Large intestine (tissue), 3 donors: Measurements from ENCODE around the gene S100A2. TPM values are rescaled to one million over a fixed set of nuclear protein-coding genes. Genes with fewer than 3 reads are reported as not detected.
"Not testable (repeated sequence)": the region's sequence is repeated elsewhere in the genome, so short reads cannot be mapped to it uniquely, and the experiment has no call there.

Experiments
- DNase-seq, 2 donors: peaks; one replicate each; pipeline versions ENCODE4 v3.0.0 to v3.0.0-alpha.2; 2013
- H3K27ac ChIP-seq: one replicate; pipeline ENCODE4 v1.5.1; 2013; ENCODE audit warnings: low read length
- H3K27me3 ChIP-seq: 2 replicates; pipeline ENCODE4 v1.6.1; 2013; ENCODE audit warnings: low read length; ENCODE audit not compliant: control insufficient read depth, insufficient read depth
- H3K36me3 ChIP-seq: 2 replicates; pipeline ENCODE4 v1.6.1; 2013; ENCODE audit warnings: low read length; ENCODE audit not compliant: control insufficient read depth, insufficient read depth
- H3K4me1 ChIP-seq: one replicate; pipeline ENCODE4 v1.6.1; 2013; ENCODE audit warnings: low read length; ENCODE audit not compliant: control insufficient read depth, insufficient read depth
- H3K4me3 ChIP-seq: one replicate; pipeline ENCODE4 v1.5.1; 2013; ENCODE audit warnings: low read length
- H3K9me3 ChIP-seq: one replicate; pipeline ENCODE4 v1.6.1; 2013; ENCODE audit warnings: mild to moderate bottlenecking, low read depth, low read length, moderate library complexity; ENCODE audit not compliant: control insufficient read depth
- WGBS: methylation state at CpG from one replicate; pipeline ENCODE4 v1.1.5; 2013; ENCODE audit warnings: low lambda C conversion rate; ENCODE audit not compliant: insufficient coverage; 5-methylcytosine and 5-hydroxymethylcytosine counted together
- polyA plus RNA-seq: library from polyadenylated mRNA; unstranded; fragments of 120-200 nt; gene quantifications from one replicate; pipeline ENCODE4 v1.2.1, GENCODE V29; 2013

S100A2 gene
- polyA plus RNA-seq, 1 donor = 0.67 TPM

DNA sequence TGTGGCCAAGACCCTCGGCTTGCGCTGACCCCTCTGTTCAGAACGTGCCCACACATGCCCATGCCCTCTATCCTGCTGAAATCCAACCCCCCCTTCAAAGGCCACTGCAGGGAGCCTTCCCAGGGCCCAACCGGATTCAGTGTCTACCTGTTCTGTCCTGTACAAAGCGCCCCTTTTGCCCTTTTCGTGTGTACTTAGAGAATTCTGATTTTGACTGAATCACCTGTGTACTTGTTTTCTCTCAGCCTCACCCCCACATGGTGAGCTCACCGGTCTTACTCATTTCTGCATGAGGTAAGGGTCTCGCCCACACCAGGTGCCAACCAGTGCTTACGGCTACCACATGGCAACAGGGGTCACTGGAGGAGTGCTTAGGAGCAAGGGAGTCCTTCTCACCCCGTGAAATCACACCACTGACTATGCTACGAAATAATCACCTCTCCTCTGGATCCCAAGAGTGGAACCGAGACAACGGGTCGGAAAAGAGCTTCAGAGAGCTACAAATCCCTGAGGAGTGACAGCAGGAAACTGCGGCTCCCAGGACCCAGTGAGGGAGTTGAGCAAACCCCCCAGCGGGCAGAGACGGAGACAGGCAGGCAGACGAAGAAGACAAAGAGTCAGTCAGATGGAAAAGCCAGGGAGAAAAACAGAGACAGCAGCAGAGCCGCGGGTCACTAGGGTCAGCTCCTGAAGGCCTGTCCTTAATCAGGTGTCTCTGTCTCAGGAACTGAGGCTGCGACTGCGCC is 2.1 kb upstream of the S100A2 start:
- WGBS = no CpG with 5 or more reads among the region's 22 CpGs
- DNase-seq = peak in 1 of 2 donors; percentile 37
- Histone ChIP-seq H3K4me1 (peaks cover 47% of the 10 kb centered on the region), H3K36me3 (no peaks in the 10 kb centered on the region), H3K27me3 (no peaks in the 10 kb centered on the region), H3K27ac (peak overlapping the region; percentile 18), H3K4me3 (no peak overlapping the region), H3K9me3 (no peaks in the 10 kb centered on the region)

DNA sequence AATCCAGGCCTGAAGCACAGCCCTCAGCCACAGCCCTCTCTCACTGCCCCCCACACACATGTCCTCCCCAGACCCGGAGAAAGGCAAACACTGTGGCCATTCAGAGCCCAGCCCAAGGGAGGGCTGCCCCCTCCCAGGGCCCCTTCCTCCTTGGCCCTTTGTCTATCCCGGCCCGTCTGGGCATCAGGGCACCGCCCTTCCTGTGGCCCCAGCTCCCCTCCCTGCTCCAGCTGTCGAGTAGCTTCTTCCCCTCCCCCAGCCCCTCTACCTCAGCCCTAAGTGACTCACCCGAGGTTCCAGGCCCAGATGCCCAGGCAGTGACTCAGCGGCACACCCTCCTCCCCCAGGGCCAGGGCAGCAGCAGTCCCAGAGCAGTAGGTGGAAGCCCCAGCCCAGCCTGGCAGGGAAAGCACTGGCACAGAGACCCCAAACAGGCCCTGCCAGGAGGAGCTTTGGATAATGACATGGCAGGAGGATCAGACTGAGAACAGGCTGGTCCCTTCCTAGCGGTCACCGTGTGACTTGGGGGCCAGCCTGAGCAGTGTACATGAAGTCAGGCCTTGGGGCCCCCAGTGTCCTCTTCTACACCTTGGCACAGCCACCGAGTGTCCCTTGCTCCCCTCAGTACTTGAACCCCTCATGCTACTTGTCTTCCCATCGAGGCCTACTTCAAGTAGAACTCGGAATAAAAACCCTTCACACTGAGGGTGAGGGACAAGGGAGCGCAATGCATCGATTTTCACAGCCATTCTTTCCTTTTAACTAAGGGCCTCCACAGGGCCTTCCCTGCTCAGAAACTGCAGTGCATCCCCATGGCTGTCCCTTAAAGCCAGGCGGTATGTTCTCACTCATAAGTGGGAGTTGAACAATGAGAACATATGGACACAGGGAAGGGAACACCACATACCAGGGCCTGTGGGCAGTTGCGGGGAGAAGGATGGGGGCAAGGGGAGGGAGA is 1.0 kb upstream of the S100A2 start:
- Histone ChIP-seq H3K27me3 (no peaks in the 10 kb centered on the region), H3K27ac (peak overlapping the region; percentile 97), H3K4me1 (peaks cover 47% of the 10 kb centered on the region), H3K9me3 (no peaks in the 10 kb centered on the region), H3K36me3 (no peaks in the 10 kb centered on the region), H3K4me3 (no peak overlapping the region)
- DNase-seq = peak; percentile 98 to 99
- no CpG with 5 or more reads among the region's 16 CpGs for WGBS

DNA sequence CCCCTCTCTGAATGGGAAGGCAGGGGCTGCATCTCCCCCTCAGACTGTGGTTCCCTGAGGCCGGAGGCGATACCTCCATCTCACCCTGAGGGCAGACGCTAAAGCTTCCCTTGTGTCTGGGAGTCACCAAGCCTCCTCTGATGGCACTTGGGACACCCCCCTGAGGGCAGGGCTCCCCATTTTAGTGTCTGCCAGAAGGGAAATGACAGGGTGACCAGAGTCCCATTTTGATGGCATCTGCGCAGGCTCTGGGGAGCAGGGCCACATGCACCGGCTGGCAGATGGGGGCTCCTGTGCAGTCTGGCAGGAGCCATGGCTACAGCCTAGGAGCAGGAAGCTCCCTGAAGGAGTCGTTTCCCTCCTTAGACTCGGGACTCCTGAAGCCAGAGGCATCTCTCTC is 1.7 kb downstream of the S100A2 start:
- Histone ChIP-seq H3K36me3 (no peaks in the 10 kb centered on the region), H3K27ac (no peak overlapping the region), H3K4me1 (peaks cover 42% of the 10 kb centered on the region), H3K9me3 (no peaks in the 10 kb centered on the region), H3K27me3 (no peaks in the 10 kb centered on the region), H3K4me3 (no peak overlapping the region)
- DNase-seq = no peak
- WGBS = no CpG with 5 or more reads among the region's 7 CpGs

DNA sequence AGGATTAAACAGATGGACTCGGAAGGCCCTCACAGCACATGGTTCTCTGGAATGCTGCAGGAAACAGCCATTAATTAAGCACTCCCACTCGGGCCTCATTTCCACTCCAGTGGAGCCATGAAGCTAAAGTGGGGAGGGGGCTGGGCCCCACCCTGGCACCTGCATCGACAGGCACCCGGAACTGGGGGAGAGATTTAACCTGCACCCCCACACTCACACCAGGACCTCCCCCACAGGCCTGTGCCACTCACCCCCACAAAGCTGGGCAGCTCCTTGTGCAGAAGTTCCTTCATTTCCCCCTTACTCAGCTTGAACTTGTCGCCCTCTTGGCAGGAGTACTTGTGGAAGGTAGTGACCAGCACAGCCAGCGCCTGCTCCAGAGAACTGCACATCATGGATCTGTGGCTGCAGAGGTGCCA is 2.2 kb downstream of the S100A2 start:
- Histone ChIP-seq H3K27ac (no peak overlapping the region), H3K4me3 (no peak overlapping the region), H3K4me1 (peaks cover 38% of the 10 kb centered on the region), H3K36me3 (no peaks in the 10 kb centered on the region), H3K27me3 (no peaks in the 10 kb centered on the region), H3K9me3 (no peaks in the 10 kb centered on the region)
- no peak for DNase-seq
- no CpG with 5 or more reads among the region's 6 CpGs for WGBS

DNA sequence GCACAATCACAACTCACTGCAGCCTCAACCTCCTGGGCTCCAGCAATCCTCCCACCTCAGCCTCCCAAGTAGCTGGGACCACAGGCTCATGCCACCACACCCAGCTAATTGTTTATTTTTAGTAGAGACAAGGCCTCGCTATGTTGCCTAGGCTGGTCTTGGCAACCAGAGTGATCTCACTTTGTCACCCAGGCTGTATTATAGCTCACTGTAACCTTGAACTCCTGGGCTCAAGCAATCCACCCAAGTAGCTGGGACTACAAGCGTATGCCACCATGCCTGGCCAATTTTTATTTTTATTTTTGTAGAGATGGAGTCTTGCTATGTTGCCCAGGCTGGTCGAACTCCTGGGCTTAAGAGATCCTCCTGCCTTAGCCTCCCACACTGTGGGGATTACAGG is 3.6 kb downstream of the S100A2 start:
- not testable (repeated sequence) for H3K36me3 ChIP-seq, H3K27ac ChIP-seq, H3K4me3 ChIP-seq, H3K27me3 ChIP-seq, DNase-seq, H3K9me3 ChIP-seq
- H3K4me1 ChIP-seq = peaks cover 24% of the 10 kb centered on the region
- WGBS = no CpG with 5 or more reads among the region's 3 CpGs

DNA sequence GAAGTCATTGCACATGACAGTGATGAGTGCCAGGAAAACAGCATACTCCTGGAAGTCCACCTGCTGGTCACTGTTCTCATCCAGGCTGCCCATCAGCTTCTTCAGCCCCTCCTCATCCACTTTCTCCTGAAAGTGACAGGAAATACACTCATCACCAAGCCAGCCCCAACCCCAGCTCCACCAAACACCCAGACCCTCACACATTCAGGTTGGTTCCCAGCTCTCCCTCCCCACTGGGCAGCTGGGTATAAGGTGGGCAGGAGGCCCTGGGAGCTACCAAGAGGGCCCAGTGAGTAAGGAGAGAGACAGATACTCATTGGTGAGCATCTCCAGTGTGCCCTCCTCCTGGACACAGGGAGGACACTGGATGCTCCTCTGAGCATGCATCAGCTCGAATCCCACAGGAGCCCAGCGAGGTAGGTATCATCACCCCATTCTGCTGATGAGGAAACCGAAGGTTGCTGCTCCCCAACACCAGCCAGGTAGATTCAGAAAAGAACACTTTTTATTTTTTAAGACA is 4.1 kb downstream of the S100A2 start:
- Histone ChIP-seq H3K27me3 (no peaks in the 10 kb centered on the region), H3K4me1 (peaks cover 19% of the 10 kb centered on the region), H3K36me3 (no peaks in the 10 kb centered on the region), H3K27ac (no peak overlapping the region), H3K4me3 (no peak overlapping the region), H3K9me3 (no peaks in the 10 kb centered on the region)
- no CpG with 5 or more reads among the region's 3 CpGs for WGBS
- DNase-seq = no peak

DNA sequence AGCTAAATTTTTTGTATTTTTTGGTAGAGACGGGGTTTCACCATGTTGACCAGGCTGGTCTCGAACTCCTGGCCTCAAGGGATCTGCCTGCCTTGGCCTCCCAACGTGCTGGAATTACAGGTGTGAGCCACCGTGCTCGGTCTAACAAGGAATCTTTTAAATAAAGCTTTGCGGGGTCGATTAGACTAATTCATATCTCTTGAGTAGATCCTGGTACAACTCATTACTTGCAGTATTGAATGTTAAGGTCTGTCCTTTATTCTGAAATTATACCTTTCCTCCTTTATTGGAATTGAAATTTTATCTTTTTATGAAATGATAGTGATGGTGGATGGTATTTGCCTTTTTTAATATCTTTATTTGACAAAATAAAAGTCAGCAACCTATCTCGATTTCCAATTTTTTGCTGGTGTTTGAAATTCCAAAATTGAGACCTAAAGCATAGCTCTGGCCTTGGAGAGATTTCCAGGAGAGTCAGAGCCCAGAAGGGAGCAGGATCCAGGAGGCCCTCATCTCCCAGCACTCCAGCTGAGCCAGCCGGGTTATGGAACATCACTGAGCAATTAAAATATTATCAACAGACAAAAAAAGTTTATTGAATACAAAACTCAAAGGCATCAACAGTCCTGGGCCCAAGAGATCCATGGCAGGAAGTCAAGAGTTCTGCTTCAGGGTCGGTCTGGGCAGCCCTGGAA is 4.7 kb downstream of the S100A2 start:
- Histone ChIP-seq H3K4me1 (peaks cover 14% of the 10 kb centered on the region), H3K27ac (no peak overlapping the region), H3K27me3 (no peaks in the 10 kb centered on the region), H3K9me3 (no peaks in the 10 kb centered on the region), H3K36me3 (no peaks in the 10 kb centered on the region), H3K4me3 (no peak overlapping the region)
- no peak for DNase-seq
- 100% methylated on average over 2 of the region's 10 CpGs for WGBS

DNA sequence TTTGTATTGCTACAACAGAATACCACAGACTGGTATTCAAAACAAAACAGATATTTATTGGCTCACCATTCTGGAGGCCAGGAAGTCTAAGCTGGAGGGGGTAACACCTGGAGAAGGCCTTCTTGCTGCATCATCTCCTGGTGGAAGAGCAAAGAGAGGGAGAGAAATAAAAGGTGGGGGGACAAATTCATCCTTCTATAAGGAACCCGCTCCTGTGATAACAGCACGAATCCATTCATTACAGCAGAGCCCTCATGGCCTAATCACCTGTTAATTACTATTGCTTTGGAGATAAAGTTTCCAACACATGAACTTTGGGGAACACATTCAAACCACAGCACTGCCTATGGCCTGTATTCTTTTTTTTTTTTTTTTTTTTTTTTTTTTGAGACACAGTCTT is 5.4 kb downstream of the S100A2 start:
- Histone ChIP-seq H3K27ac (no peak overlapping the region), H3K27me3 (no peaks in the 10 kb centered on the region), H3K4me1 (peaks cover 7% of the 10 kb centered on the region), H3K4me3 (no peak overlapping the region), H3K9me3 (no peaks in the 10 kb centered on the region), H3K36me3 (no peaks in the 10 kb centered on the region)
- WGBS = no CpG with 5 or more reads among the region's 2 CpGs
- DNase-seq = no peak

DNA sequence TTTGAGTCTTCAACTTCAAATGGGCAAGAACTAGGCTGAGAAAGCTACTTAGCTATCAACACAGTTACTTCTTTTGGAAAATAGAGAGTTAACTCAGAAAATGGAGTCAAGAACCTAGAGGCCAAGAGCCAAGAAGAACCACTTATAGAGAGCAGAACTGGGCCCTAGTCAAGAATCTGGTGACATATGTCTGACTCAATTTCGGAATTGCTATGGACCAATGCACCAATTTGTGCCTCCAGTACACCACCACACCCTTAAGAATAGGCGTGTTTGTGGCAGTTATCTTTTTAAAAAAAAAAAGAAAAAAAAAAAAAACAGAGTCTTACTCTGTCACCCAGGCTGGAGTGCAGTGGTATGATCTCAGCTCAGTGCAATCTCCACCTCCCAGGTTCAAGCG is 7.8 kb downstream of the S100A2 start:
- no peaks in the 10 kb centered on the region for H3K36me3 ChIP-seq
- no peak overlapping the region for H3K27ac ChIP-seq
- no peaks in the 10 kb centered on the region for H3K4me1 ChIP-seq
- WGBS = 80% methylated on average over 1 of the region's 3 CpGs
- H3K9me3 ChIP-seq = no peaks in the 10 kb centered on the region
- no peak overlapping the region for H3K4me3 ChIP-seq
- H3K27me3 ChIP-seq = no peaks in the 10 kb centered on the region
- no peak for DNase-seq

DNA sequence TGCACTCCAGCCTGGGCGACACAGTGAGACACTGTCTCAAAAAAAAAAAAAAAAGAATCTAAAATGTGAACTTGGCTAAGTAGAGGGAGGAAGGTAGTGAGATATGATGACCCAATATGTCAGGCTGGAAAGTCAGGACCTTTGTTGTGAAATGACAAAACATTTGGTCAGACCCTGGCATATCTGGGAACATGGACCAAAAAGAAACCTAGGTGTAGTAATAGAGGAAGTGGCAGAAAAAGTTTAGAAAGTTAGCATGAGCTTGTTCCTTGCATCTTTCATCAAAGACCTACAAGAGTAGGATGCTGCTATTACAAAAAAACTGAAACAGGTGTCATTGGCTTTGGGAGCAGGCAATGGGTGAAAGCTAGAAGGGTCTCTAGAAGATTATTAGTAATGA is 9.3 kb downstream of the S100A2 start:
- Histone ChIP-seq H3K27ac (no peak overlapping the region), H3K27me3 (no peaks in the 10 kb centered on the region), H3K4me3 (no peak overlapping the region), H3K4me1 (no peaks in the 10 kb centered on the region), H3K9me3 (no peaks in the 10 kb centered on the region), H3K36me3 (no peaks in the 10 kb centered on the region)
- no peak for DNase-seq
- whole genome bisulfite sequencing = no CpG with 5 or more reads among the region's 1 CpG
